Hepatocyte (in vitro differentiated cells): ENCODE data around the gene DMD.

Source experiments
- EZH2 ChIP-seq: fragments of 200-600 bp; sonication (generic); IDR thresholded peaks from 2 replicates; pipeline ENCODE4 v1.6.1; 2016; ENCODE audit warnings: antibody characterized with exemption, mild to moderate bottlenecking, borderline replicate concordance
- TF ChIP-seq, protein P1 (sequence below): fragments of 200-600 bp; sonication (generic); IDR thresholded peaks from 2 replicates; pipeline ENCODE4 v1.5.1; 2016; ENCODE audit warnings: antibody characterized with exemption, mild to moderate bottlenecking; ENCODE audit not compliant: poor library complexity

DNA sequence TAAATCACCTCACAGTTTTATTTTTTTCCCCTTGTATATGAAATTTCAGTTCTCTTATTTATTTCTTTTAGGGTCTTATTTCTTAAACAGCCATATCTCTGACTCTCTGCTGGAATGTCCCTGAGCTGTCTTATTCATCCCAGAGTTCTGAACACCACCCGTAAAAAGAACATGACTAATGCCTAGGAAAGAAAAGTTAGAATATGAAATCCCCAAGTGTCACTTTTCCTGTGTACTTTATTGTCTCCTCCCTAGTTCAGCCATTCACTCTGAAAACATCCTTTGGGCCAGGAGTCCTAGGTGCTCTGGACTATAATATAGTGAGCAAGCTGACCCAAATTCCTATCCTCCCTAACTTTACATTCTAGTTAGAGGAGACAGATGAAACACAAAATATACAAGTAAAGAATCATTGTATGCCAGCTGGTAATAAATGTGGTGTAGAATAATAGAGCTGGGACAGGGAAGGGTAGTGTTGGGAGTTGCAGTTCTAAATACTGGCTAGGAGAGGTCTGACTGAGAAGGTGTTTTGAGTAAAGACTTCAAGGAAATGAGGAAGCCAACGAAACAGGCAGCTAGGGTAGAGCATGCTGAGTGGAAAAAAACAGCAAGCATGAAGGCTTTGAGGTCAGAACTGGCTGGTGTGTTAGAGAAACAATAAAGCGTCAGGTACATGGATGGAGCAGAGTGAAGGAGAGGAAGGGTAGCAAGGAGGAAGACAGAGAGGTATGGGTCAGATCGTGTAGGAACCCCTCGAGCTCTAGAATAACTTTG lies 2098.9 kb downstream of the DMD start:
- TF ChIP-seq, protein P1, sequence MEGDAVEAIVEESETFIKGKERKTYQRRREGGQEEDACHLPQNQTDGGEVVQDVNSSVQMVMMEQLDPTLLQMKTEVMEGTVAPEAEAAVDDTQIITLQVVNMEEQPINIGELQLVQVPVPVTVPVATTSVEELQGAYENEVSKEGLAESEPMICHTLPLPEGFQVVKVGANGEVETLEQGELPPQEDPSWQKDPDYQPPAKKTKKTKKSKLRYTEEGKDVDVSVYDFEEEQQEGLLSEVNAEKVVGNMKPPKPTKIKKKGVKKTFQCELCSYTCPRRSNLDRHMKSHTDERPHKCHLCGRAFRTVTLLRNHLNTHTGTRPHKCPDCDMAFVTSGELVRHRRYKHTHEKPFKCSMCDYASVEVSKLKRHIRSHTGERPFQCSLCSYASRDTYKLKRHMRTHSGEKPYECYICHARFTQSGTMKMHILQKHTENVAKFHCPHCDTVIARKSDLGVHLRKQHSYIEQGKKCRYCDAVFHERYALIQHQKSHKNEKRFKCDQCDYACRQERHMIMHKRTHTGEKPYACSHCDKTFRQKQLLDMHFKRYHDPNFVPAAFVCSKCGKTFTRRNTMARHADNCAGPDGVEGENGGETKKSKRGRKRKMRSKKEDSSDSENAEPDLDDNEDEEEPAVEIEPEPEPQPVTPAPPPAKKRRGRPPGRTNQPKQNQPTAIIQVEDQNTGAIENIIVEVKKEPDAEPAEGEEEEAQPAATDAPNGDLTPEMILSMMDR, result no peak
- TF ChIP-seq EZH2, result no peak
